K562 (cell line): ENCODE measurements around the gene PRKG1.

Experiments used
- ATF4 ChIP-seq: fragments of 450-650 bp; formaldehyde crosslinking; IDR thresholded peaks from 2 replicates; pipeline ENCODE4 v1.4.0; 2022; ENCODE audit warnings: mild to moderate bottlenecking, moderate library complexity
- CTCF ChIP-seq, 3 experiments: IDR thresholded peaks in 2 of 3; conservative IDR thresholded peaks in 1 of 3; 2 replicates each; pipeline ENCODE4 v1.5.1; 2011 to 2012; ENCODE audit warnings: low read length in 3 of 3, mild to moderate bottlenecking in 3 of 3, control low read depth in 2 of 3, improper control_type of control experiment in 1 of 3, inconsistent platforms in 1 of 3, low read depth in 1 of 3, mixed read lengths in 1 of 3, moderate library complexity in 1 of 3; ENCODE audit not compliant: insufficient read depth in 2 of 3
- EGR1 ChIP-seq: fragments of 450-650 bp; conservative IDR thresholded peaks from 2 replicates; pipeline ENCODE4 v1.6.1; 2017; ENCODE audit warnings: mild to moderate bottlenecking
- EP300 ChIP-seq: IDR thresholded peaks from 2 replicates; pipeline ENCODE4 v1.6.1; 2012; ENCODE audit warnings: low read length, improper control_type of control experiment
- EZH2 ChIP-seq: IDR thresholded peaks from 2 replicates; pipeline ENCODE4 v1.6.1; 2012; ENCODE audit warnings: low read depth, mild to moderate bottlenecking, inconsistent platforms, low read length, borderline replicate concordance
- HDAC6 ChIP-seq: IDR thresholded peaks from 2 replicates; pipeline ENCODE4 v1.6.1; 2012; ENCODE audit warnings: low read depth, mild to moderate bottlenecking, control low read depth, inconsistent platforms, low read length, moderate library complexity
- HOMEZ ChIP-seq: fragments of 250-450 bp; sonication (Bioruptor Pico); IDR thresholded peaks from 2 replicates; pipeline ENCODE4 v1.4.0; 2020; ENCODE audit warnings: mild to moderate bottlenecking, moderate library complexity
- JUNB ChIP-seq: fragments of 450-650 bp; formaldehyde crosslinking; conservative IDR thresholded peaks from 2 replicates; pipeline ENCODE4 v1.4.0; 2020; ENCODE audit warnings: mild to moderate bottlenecking
- LARP7 ChIP-seq: fragments of 450-650 bp; IDR thresholded peaks from 2 replicates; pipeline ENCODE4 v1.6.1; 2016
- POLR2AphosphoS5 ChIP-seq: IDR thresholded peaks from 2 replicates; pipeline ENCODE4 v1.6.1; 2011; ENCODE audit warnings: mild to moderate bottlenecking, low read depth, low read length, moderate library complexity; ENCODE audit not compliant: control insufficient read depth, insufficient read depth
- RBFOX2 ChIP-seq: fragments of 200-400 bp; formaldehyde crosslinking; IDR thresholded peaks from 2 replicates; pipeline ENCODE4 v1.6.1; 2017; ENCODE audit warnings: low read depth, mild to moderate bottlenecking, low read length, moderate library complexity
- SRSF9 ChIP-seq: fragments of 200-400 bp; formaldehyde crosslinking; IDR thresholded peaks from 2 replicates; pipeline ENCODE4 v1.6.1; 2017; ENCODE audit warnings: low read depth, low read length, borderline replicate concordance
- ZFP91 ChIP-seq: sonication (generic); formaldehyde crosslinking; IDR thresholded peaks from 2 replicates; pipeline ENCODE4 v1.8.0; 2022; ENCODE audit warnings: mild to moderate bottlenecking, missing genetic modification reagents
- ZNF143 ChIP-seq: sonication (generic); formaldehyde crosslinking; IDR thresholded peaks from 2 replicates; pipeline ENCODE4 v1.9.0; 2022; ENCODE audit warnings: mild to moderate bottlenecking, missing genetic modification reagents

- TF ChIP-seq HOMEZ (CRISPR knock-in tag) (no peak), LARP7 (no peak), ZFP91 (no peak), CTCF (IDR thresholded peaks at IDR 0.05 in 2 of 3, conservative IDR thresholded peaks at IDR 0.05 in 1 of 3; ENCODE audit: insufficient read depth in 2 of 3, low read depth in 1 of 3, low read length in 3 of 3) (no peak), RBFOX2 (no peak), EGR1 (no peak), EZH2 (no peak), SRSF9 (no peak), JUNB (CRISPR knock-in tag) (no peak), HDAC6 (no peak), ATF4 (CRISPR knock-in tag) (no peak), ZNF143 (CRISPR knock-in tag) (no peak), POLR2AphosphoS5 (no peak), EP300 (no peak)
Measured at GRCh38 chr10:52059089-52059488, 984.8 kb downstream of the PRKG1 start.
